Stimulated activated CD4-positive, alpha-beta T cell treated with anti-CD3 and anti-CD28 coated beads, Interleukin-12 subunit alpha, Interleukin-12 subunit beta, amount 100 ng/mL, for 4 hours (primary cell): Measurements from ENCODE around the gene MAP3K5.
"Not testable (repeated sequence)": the region's sequence is repeated elsewhere in the genome, so short reads cannot be mapped to it uniquely, and the experiment has no call there.

ENCODE experiments used
- DNase-seq: peaks from one replicate; pipeline ENCODE4 v3.0.0-alpha.2; 2020

Gene MAP3K5

GRCh38 chr6:136769124-136769523, 23.2 kb downstream of the MAP3K5 start:
- no peak for DNase-seq

DNA sequence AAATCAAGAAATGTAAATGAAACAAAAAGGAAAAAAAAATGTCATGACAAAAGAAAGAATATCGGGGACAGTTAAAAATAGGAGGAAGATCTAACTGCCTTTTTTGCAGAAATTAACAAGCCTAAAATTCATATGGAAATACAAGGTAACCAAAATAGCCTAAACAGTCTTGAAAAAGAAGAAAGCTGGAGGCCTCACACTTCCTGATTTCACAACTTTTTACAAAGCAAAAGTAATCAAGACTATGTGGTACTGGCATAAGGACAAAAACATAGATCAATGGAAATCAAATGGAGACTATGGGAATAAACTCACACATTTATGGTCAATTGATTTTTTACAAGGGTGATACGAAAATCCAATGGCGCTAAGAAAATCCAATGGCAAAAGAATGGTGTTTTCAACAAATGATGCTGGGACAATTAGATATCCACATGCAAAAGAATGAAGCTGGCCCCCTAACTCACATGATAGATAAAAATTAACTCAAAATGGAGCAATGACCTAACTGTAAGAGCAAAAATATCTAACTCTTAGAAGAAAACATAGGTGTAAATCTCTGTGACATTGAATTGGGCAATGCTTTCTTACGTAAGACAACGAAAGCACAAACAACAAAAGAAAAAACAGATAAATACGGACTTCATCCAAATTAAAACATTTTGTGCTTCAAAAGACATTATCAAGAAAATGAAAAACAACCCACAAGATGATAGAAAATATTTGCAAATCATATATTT, 24.5 kb downstream of the MAP3K5 start:
- no peak for DNase-seq

DNA sequence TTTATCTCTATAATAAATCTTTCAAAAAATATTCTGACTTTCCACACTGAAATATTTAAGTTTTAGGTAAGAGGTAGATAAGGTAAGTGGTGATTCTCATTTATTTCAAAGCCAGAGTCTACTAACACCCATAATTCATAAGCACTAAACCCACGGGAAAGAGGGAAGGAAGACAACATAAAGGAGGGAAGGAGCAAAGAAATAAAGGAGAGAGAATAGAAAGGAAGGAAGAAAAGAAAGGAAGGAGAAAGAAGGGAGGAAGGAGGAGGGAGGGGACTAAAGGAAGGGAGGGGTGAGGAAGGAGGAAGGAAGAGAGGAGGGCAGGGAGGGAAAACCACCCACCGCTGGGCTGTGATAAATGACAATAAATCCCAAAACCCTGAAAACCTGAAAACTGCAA, 25.2 kb downstream of the MAP3K5 start:
- no peak for DNase-seq

DNA sequence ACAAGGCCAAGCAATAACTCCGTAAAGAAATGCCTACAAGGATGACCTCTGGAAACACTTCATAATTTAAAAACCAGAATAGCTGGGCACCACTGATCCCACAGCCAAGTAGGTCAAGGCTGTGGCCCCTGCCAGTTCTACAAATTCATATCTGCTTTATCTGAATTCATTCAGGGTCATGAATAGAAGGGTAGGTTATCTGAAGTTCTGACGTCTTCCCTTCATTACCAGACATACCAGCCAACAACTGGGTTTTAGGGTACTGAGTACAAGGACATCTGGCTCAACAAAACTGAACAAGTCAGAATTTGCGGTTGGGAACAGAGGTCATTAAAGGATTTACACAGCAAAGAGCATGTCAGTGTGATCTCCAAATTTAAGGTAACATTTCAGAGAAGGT, 26.0 kb downstream of the MAP3K5 start:
- DNase-seq: no peak

DNA sequence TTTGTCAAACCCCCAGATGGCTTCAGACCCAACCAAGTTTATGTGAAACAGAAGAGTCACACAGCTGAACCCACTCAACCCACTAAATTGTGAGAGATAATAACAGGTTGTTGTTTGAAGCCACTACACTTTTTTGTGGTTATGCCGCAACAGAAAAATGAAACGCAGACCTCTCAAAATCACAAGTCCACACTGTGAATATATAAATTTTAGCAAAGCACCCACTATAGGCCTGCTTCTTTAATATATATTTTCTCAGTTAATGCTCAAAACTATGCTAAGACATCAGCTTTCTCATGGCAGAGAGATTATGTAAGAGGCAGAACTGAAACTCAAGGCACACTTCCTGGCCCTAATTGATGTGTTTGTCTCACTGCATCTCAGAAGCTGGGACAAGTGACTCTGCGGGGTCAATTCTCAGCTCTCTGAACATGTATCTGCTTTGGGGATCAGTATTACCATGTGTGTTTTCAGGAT, 27.7 kb downstream of the MAP3K5 start:
- DNase-seq: no peak

DNA sequence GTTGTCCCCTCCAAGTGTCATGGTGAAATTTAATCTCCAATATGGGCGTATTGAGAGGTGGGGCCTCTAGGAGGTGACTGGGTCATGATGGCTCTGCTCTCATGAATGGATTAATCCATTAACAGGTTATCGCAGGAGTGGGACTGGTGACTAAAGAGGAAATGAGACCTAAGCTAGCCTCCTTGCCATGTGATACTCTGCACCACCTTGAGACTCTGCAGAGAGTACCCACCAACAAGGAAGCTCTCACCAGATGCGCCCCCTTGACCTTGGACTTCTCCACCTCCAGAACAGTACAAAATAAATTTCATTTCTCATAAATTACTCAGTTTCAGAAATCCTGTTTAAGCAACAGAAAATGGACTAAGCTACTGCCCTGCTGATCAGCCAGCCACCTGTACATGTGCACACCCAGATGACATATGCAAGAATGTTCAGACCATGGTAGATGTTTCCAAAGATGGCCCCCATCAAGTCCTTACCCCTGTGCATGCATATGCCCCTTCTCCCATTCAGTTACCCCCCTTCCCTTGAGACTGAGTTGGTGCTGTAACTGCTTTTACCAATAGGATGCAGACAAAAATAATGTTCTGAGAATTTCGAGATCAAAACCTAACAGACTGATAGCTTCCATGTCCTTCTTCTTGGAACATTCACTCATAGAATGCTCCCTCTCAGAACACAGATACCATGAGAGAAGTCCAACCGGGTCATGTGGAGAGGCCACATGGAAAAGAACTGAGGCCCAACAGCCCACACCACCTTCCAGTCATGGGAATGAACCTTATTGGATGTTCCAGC, 28.4 kb downstream of the MAP3K5 start:
- no peak for DNase-seq

GRCh38 chr6:136763255-136763654, 29.0 kb downstream of the MAP3K5 start:
- no peak for DNase-seq

GRCh38 chr6:136762022-136762975, 30.0 kb downstream of the MAP3K5 start:
- no peak for DNase-seq

DNA sequence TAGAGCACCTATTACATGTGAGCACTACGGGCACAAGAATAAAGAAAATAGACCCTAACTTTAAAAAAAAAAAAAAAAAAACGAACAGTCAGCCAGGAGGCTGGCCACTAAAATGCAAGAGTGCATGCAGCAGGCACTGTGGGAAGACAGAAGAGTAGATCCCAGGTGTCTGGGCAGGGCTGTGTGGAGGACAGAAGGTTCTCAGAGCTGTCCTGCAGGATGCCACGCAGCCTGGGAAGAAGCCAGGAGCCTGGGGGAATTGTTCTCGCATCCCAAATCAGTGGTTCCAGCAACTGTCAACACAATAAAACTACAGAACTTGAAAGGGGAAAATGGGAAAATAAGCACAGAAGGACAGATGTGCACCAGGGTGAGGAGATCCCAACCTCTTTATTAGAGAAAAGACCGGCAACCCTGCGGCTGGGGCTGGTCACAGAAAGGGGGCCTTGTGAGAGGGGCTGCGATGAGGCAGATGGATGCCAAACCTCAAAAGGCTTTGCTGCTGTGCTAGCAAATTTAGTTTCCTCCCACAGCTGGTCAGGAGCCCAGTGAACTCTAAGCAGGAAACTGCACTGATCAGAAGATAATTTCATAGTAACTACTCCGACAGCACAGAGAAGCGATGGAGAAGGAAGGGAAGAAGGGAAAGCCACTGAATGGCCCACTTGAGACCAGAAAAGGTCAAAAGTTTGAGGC, 30.9 kb downstream of the MAP3K5 start:
- DNase-seq: no peak

GRCh38 chr6:136760781-136761180, 31.5 kb downstream of the MAP3K5 start:
- DNase-seq: not testable (repeated sequence)

GRCh38 chr6:136757150-136757549, 35.1 kb downstream of the MAP3K5 start:
- DNase-seq: no peak

DNA sequence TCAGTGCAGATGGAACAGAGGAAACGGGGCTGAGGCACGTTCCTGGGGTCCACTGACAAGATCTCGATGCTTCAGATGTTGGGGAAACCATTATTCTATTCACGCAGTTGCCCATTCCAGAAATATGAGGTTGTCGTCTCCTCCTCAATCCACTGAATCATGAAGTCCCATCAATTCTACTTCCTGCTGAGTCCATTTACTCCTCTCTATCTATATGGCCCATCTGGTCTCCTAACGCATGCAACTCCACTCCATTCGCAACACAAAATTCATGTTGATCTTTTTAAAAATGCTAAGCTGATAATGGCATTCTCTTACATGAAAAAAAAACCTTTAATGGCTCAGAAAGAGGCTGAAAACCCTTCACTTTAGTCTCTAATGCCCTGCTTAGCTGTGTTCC, 37.5 kb downstream of the MAP3K5 start:
- no peak for DNase-seq

- DNase-seq: peak; percentile 27
Measured at GRCh38 chr6:136753624-136754023, 38.7 kb downstream of the MAP3K5 start.

DNA sequence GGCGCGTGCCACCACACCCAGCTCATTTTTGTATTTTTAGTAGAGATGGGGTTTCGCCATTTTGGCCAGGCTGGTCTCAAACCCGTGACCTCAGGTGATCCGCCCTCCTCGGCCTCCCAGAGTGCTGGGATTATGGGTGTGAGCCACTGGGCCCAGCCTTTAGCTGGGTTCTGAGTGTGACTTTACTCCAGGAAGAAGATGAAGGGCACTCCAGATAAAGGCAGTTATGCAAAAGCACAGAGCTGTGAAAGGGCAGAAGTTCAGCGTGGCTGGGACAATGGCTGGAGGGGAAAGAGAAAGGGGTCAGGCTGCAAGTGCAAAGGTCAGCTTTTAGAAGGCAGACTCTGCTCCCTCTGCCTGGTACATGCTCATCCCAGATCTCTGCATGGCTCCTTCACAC, 39.7 kb downstream of the MAP3K5 start:
- DNase-seq: no peak

DNA sequence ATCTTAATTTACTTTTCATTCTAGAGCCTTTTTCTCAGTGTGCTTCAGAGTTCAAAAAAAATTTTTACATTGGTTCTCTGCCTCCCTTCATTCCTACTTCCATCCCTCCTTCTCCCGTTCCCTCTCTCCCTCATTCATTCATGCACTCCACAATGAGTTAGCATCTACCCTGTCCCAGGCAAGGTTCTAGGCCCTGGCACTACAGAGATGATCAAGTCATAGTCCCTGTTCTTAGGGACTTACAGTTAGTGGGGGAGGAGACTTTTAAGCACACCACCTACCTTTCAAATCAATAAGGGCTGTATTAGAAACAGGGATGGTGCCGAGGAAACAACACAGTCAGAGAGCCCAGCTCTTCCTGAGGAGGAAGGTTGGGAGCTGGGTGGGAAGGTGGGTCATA, 40.3 kb downstream of the MAP3K5 start:
- no peak for DNase-seq

DNA sequence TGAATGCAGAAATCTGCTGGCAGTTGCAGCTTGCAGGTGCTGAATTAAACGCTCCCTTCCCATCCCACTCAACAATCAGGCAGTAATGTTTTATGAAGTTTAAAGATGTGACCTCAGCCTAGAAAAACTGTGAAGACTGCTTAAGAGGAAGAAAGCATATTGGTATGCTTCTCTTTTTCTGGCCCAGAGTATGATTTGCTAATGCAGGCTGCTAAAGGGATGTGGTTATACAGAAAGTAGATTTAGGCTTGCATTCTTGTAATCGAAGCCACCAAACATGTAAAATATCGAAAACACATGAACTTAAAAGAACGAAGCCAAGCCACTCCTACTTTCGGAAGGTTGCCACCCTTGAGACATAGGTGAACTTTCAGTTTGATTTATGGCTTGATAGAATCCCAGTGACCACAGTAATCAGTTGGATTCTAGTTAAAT, 40.7 kb downstream of the MAP3K5 start:
- no peak for DNase-seq

- DNase-seq: no peak
Measured at GRCh38 chr6:136750696-136751521, 41.4 kb downstream of the MAP3K5 start.

DNA sequence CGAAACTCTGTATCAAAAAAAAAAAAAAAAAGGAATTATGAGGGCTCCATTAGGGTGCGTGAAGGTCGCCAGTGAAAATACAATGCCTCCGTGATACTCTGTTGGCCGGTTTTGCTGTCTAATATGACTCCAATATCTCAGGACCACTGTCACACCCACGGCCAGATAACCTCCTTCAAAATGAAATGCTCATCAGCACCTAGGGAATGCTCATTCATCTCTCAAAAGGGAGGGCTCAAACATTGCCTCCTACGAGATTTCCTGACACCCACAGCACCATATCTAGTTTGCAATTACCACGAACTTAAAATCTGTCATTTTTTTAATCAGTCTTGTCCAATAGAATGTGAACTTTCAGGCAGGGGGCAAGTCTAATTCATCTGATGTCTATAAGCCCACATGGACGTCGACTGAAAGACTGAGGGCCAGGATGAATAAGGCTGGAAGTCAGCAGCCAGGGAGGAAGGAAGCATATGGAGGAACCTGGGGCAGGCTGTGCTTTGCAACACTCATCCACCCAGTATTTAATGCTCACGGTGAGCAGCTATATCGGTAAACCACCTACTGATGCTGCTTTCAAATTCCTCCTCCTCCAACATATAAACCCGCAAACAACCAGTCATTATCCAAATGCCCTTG, 42.8 kb downstream of the MAP3K5 start:
- DNase-seq: no peak

GRCh38 chr6:136747507-136747906, 44.8 kb downstream of the MAP3K5 start:
- DNase-seq: no peak

- DNase-seq: no peak
Measured at GRCh38 chr6:136745300-136745699, 47.0 kb downstream of the MAP3K5 start.

DNA sequence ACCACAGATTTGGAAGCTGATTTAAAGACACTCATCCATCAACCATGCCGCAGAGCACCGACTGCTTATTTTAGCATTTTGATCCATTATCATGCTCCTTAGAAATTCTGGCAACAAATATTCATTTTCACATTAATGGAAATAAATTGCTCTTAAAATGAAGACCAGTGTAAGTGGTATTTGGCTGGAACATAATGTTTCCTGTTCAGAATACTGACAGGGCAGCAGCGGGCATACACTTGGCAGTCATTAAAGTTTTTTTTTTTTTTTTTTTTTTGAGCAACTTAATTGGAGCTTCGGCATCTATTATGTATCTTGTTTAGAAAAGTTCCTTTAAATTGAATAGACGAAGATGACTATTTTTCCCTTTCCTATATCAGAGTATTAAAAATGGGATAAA, 47.4 kb downstream of the MAP3K5 start:
- DNase-seq: no peak
